ENCODE data around the gene NANOS2. TPM values are rescaled to one million over a fixed set of nuclear protein-coding genes. Genes with fewer than 3 reads are reported as not detected.

Gene NANOS2
- total and polyA plus RNA-seq, 2 of the 13 experiments (the other 11 are each of a cell fraction or from before 2014, with no cell fraction given): not detected

DNA sequence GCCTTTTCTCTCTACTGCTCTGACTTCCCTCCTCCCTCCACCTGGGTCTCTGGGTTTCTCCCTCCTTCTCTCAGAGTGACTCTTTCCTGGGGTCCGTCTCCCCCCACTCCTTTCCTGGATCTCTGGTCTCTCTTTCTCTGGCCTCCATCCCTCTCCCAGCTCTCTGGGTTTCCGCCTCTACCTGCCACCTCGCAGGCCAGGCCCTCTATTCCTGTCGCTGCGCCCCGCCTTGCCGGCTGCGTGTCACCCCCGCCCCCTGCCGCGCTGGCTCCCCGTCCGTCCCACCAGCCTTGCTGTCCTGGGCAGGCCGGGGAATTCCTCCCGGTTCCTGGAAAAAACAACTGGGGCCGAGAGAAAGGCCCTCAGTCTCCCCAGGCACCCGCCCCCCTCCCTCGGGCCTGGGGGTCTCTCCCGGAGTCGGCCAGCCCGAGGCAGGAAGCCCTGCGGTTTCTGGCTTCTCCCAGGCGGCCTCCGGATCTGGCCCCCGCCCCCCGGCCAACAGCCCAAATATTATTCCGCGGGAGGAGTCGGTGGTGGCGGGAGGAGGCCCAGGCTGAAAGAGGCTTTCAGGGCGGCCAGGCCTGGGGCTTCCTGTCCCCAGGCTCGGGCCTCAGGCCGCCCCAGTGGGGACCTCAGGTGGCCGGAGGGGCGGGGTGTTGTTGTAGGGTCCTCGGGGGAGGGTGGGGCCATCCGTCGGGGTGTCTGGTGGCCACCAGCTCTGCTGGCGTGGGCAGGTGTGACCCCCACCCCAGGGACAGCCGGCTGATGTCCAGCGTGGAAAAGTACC lies 38.0 kb downstream of the NANOS2 start (continued):
- TF ChIP-seq, protein P1, sequence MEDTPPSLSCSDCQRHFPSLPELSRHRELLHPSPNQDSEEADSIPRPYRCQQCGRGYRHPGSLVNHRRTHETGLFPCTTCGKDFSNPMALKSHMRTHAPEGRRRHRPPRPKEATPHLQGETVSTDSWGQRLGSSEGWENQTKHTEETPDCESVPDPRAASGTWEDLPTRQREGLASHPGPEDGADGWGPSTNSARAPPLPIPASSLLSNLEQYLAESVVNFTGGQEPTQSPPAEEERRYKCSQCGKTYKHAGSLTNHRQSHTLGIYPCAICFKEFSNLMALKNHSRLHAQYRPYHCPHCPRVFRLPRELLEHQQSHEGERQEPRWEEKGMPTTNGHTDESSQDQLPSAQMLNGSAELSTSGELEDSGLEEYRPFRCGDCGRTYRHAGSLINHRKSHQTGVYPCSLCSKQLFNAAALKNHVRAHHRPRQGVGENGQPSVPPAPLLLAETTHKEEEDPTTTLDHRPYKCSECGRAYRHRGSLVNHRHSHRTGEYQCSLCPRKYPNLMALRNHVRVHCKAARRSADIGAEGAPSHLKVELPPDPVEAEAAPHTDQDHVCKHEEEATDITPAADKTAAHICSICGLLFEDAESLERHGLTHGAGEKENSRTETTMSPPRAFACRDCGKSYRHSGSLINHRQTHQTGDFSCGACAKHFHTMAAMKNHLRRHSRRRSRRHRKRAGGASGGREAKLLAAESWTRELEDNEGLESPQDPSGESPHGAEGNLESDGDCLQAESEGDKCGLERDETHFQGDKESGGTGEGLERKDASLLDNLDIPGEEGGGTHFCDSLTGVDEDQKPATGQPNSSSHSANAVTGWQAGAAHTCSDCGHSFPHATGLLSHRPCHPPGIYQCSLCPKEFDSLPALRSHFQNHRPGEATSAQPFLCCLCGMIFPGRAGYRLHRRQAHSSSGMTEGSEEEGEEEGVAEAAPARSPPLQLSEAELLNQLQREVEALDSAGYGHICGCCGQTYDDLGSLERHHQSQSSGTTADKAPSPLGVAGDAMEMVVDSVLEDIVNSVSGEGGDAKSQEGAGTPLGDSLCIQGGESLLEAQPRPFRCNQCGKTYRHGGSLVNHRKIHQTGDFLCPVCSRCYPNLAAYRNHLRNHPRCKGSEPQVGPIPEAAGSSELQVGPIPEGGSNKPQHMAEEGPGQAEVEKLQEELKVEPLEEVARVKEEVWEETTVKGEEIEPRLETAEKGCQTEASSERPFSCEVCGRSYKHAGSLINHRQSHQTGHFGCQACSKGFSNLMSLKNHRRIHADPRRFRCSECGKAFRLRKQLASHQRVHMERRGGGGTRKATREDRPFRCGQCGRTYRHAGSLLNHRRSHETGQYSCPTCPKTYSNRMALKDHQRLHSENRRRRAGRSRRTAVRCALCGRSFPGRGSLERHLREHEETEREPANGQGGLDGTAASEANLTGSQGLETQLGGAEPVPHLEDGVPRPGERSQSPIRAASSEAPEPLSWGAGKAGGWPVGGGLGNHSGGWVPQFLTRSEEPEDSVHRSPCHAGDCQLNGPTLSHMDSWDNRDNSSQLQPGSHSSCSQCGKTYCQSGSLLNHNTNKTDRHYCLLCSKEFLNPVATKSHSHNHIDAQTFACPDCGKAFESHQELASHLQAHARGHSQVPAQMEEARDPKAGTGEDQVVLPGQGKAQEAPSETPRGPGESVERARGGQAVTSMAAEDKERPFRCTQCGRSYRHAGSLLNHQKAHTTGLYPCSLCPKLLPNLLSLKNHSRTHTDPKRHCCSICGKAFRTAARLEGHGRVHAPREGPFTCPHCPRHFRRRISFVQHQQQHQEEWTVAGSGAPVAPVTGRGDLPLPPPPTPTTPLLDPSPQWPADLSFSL (CRISPR knock-in tag; IDR thresholded peaks at IDR 0.05): no peak
- TF ChIP-seq HNRNPK (IDR thresholded peaks at IDR 0.05; ENCODE audit: low read depth, low read length, poor library complexity, severe bottlenecking) (peak; percentile 76), KDM4B (CRISPR knock-in tag; IDR thresholded peaks at IDR 0.05) (peak; percentile 69; the same call in 1 of the 2 replicates), ZFX (CRISPR knock-in tag; IDR thresholded peaks at IDR 0.05; ENCODE audit: low read depth) (peak; percentile 96), ZNF761 (CRISPR knock-in tag; conservative IDR thresholded peaks at IDR 0.05) (0 out of 2 replicates have a peak, but pooled peaks have one; percentile 73), RBM39 (IDR thresholded peaks at IDR 0.05; ENCODE audit: low read depth, low read length, poor library complexity, severe bottlenecking) (peak; percentile 91), HDAC1 (CRISPR knock-in tag; IDR thresholded peaks at IDR 0.05) (peak; percentile 59; the same call in 1 of the 2 replicates), ZNF253 (CRISPR knock-in tag; IDR thresholded peaks at IDR 0.05; ENCODE audit: borderline replicate concordance) (no peak), KDM6A (CRISPR knock-in tag; IDR thresholded peaks at IDR 0.05; ENCODE audit: low read depth) (0 out of 2 replicates have a peak, but pooled peaks have one; percentile 30), ZNF644 (CRISPR knock-in tag; IDR thresholded peaks at IDR 0.05; ENCODE audit: low read depth) (no peak)
- TF ChIP-seq, protein P2, sequence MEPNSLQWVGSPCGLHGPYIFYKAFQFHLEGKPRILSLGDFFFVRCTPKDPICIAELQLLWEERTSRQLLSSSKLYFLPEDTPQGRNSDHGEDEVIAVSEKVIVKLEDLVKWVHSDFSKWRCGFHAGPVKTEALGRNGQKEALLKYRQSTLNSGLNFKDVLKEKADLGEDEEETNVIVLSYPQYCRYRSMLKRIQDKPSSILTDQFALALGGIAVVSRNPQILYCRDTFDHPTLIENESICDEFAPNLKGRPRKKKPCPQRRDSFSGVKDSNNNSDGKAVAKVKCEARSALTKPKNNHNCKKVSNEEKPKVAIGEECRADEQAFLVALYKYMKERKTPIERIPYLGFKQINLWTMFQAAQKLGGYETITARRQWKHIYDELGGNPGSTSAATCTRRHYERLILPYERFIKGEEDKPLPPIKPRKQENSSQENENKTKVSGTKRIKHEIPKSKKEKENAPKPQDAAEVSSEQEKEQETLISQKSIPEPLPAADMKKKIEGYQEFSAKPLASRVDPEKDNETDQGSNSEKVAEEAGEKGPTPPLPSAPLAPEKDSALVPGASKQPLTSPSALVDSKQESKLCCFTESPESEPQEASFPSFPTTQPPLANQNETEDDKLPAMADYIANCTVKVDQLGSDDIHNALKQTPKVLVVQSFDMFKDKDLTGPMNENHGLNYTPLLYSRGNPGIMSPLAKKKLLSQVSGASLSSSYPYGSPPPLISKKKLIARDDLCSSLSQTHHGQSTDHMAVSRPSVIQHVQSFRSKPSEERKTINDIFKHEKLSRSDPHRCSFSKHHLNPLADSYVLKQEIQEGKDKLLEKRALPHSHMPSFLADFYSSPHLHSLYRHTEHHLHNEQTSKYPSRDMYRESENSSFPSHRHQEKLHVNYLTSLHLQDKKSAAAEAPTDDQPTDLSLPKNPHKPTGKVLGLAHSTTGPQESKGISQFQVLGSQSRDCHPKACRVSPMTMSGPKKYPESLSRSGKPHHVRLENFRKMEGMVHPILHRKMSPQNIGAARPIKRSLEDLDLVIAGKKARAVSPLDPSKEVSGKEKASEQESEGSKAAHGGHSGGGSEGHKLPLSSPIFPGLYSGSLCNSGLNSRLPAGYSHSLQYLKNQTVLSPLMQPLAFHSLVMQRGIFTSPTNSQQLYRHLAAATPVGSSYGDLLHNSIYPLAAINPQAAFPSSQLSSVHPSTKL (CRISPR knock-in tag; IDR thresholded peaks at IDR 0.05): peak; percentile 38; the same call in 1 of the 2 replicates
- TF ChIP-seq, protein P3, sequence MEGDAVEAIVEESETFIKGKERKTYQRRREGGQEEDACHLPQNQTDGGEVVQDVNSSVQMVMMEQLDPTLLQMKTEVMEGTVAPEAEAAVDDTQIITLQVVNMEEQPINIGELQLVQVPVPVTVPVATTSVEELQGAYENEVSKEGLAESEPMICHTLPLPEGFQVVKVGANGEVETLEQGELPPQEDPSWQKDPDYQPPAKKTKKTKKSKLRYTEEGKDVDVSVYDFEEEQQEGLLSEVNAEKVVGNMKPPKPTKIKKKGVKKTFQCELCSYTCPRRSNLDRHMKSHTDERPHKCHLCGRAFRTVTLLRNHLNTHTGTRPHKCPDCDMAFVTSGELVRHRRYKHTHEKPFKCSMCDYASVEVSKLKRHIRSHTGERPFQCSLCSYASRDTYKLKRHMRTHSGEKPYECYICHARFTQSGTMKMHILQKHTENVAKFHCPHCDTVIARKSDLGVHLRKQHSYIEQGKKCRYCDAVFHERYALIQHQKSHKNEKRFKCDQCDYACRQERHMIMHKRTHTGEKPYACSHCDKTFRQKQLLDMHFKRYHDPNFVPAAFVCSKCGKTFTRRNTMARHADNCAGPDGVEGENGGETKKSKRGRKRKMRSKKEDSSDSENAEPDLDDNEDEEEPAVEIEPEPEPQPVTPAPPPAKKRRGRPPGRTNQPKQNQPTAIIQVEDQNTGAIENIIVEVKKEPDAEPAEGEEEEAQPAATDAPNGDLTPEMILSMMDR (CRISPR knock-in tag; IDR thresholded peaks at IDR 0.05): peak; percentile 25; the same call in 1 of the 2 replicates
- TF ChIP-seq, protein P4, sequence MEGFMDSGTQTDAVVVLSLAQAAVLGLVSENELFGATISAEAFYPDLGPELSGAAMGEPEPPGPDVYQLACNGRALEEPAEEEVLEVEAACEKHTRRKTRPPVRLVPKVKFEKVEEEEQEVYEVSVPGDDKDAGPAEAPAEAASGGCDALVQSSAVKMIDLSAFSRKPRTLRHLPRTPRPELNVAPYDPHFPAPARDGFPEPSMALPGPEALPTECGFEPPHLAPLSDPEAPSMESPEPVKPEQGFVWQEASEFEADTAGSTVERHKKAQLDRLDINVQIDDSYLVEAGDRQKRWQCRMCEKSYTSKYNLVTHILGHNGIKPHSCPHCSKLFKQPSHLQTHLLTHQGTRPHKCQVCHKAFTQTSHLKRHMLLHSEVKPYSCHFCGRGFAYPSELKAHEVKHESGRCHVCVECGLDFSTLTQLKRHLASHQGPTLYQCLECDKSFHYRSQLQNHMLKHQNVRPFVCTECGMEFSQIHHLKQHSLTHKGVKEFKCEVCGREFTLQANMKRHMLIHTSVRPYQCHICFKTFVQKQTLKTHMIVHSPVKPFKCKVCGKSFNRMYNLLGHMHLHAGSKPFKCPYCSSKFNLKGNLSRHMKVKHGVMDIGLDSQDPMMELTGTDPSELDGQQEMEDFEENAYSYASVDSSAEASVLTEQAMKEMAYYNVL (CRISPR knock-in tag; IDR thresholded peaks at IDR 0.05; ENCODE audit: borderline replicate concordance): peak; percentile 53

Measured in HepG2 (cell line).